ENCODE data around the gene KCNMA1. TPM values are rescaled to one million over a fixed set of nuclear protein-coding genes. Genes with fewer than 3 reads are reported as not detected.

The KCNMA1 gene
- total RNA-seq, 8 experiments from 2014 or later, result 4.3 to 81.4 (median 17.3) TPM

DNA sequence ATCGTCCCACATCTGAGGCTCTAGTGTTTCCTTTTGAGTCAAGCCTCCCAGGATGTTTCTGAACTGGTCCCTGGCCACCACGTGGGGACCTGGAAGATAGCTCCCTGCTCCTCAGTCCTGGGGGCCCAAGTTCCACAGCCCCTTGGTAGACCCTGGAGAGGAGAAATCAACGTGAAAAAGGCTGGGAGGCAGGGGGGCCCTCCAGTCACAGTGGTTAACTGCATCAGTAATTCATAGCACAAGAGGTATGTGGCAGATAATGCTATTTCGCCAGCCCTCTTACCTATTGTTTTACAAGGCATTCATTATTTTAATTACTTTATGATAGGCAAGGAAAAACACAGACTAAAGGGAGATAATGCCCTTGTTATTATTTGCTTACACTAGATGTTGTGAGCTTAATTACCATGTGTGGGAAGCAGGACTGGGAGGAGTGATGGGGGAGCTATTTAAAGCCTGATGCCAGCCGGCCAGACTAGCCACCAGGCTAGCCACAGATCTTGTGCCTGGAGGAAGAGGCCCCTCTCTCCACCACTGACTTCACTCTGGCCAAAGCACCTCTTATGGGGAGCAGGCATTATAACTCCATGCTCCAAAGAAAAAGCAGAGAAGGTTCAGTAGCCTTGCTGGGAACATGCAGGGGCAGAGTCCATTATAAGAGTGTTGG, 230.7 kb downstream of the KCNMA1 start:
- Histone ChIP-seq H3K27ac (no peak overlapping the region), H3K4me3 (no peak overlapping the region), H3K4me1 (replicated peaks in 1 of 2) (peaks cover 21 to 27% of the 10 kb centered on the region in 2 donors)
- peak in 1 of 8 experiments; percentile 15 for ATAC-seq (replicated peaks in 6 of 8)
- in situ Hi-C loops (cut with MboI; ENCODE audit: low pct_unique_long_range_greater_than_20kb in 2 of 9, low sequenced_read_pairs in 9 of 9, unreplicated experiment in 9 of 9), result loop anchor here in 1 of 9 experiments (25.0 kb wide), 1 partner anchor 230 kb away; the partner anchor contains the start of gene KCNMA1
- WGBS, 10 experiments, result 46 to 100% (median 90%) methylated on average over 1 to 4 of the region's 5 CpGs; no CpG with 5 or more reads in 4 of the 10 experiments

DNA sequence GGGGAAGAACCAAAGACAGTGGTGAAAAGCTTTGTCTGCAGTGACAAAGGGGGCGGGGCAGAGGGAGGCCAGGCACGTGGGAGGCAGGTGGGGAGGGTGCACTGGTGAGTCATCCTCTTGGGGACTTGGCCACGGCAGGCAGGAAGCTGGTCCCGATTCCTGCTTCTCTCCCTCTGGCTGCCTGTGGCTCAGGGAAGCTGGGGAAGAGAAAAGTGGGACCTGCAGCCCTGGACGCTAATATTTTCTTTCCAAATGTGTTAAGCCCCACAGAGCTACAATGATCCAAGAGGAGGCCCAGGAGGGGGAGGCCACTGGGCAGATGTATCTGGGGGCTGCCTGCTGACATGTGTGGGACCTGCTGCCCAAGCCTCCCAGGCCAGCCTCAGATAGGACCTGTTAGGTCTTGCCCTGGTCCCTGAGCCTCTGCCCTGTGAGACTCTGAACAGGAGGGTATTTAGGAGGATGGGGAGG, 231.8 kb downstream of the KCNMA1 start:
- WGBS, 10 experiments, result no CpG with 5 or more reads among the region's 5 CpGs
- peak; percentile 85 to 99 (median 97) for ATAC-seq (replicated peaks in 6 of 8)
- in situ Hi-C loops (cut with MboI; ENCODE audit: low pct_unique_long_range_greater_than_20kb in 2 of 9, low sequenced_read_pairs in 9 of 9, unreplicated experiment in 9 of 9), result loop anchor here in 1 of 9 experiments (25.0 kb wide), 1 partner anchor 231 kb away; the partner anchor contains the start of gene KCNMA1
- Histone ChIP-seq H3K4me1 (replicated peaks in 1 of 2) (peaks cover 21 to 27% of the 10 kb centered on the region in 2 donors), H3K4me3 (no peak overlapping the region), H3K27ac (peak overlapping the region; percentile 44 to 79)

DNA sequence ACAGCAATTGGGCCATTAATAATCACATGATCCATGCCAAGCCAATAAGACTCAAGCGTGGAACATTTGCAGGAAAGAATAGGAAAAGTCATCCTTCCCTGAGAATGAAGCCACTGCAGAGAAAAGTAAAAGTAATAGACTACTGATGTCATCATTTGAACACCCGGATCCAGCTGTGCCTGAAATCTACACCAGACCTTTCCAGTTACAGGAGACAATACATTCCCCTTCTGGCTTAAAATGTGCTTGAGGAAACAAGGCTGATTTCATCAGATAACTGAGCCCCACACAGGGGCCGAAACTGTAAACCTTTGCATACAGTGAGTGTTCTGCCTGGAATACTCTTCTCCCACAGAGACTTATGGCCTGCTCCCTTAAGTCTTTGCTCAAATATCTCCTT, 232.8 kb downstream of the KCNMA1 start:
- Histone ChIP-seq H3K4me1 (replicated peaks in 1 of 2) (peaks cover 21 to 27% of the 10 kb centered on the region in 2 donors), H3K4me3 (no peak overlapping the region), H3K27ac (no peak overlapping the region)
- in situ Hi-C loops (cut with MboI; ENCODE audit: low pct_unique_long_range_greater_than_20kb in 2 of 9, low sequenced_read_pairs in 9 of 9, unreplicated experiment in 9 of 9), result loop anchor here in 1 of 9 experiments (25.0 kb wide), 1 partner anchor 232 kb away; the partner anchor contains the start of gene KCNMA1
- no peak for ATAC-seq (replicated peaks in 6 of 8)
- 36 to 100% (median 69%) methylated on average over 1 to 3 of the region's 3 CpGs; no CpG with 5 or more reads in 2 of the 10 experiments for WGBS, 10 experiments

DNA sequence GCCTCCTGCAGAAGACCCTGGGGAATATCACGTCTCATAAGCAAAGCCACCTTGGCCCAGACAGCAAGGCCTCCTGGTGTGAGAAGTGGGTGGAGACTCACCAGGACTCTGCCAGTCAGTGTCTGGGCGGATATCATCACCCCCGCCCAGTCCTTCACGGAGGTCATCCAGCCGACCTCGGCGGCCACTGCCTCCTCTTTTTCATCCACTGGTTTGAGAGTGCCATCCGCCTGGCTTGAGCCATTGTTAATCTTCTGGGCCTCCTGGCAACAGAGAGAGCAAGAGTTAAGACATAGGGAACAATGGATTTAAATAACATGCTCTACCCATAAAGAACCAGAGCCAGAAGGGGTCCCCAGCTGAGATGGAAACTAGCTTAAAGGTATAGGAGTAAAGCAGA, 233.8 kb downstream of the KCNMA1 start:
- in situ Hi-C loops (cut with MboI; ENCODE audit: low pct_unique_long_range_greater_than_20kb in 2 of 9, low sequenced_read_pairs in 9 of 9, unreplicated experiment in 9 of 9), result loop anchor here in 1 of 9 experiments (25.0 kb wide), 1 partner anchor 234 kb away; the partner anchor contains the start of gene KCNMA1
- 38 to 90% (median 80%) methylated on average over 1 to 7 of the region's 8 CpGs; no CpG with 5 or more reads in 3 of the 10 experiments for WGBS, 10 experiments
- ATAC-seq (replicated peaks in 6 of 8), result peak in 4 of 8 experiments; percentile 4 to 11 (median 6)

DNA sequence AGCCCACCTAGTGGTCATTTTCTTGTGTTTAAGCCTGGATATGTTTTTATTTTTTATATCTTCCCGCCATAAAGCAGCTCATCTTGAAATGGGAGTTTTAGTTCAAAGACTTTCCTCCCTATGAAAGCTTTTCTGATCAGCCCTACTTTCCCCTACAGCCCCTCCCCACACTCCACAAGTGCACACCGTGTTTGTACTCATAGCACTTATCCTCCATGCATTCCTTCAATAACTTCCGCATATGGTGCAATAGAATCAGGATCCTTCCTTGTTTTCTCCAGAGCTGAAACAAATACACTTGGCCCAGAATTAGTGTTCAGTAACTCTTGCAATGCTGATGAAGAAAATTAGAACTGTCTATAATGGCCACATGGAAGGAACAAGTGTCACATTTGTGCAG, 235.9 kb downstream of the KCNMA1 start:
- WGBS, 10 experiments, result 62 to 100% (median 88%) methylated on average over 2 to 3 of the region's 3 CpGs
- in situ Hi-C loops (cut with MboI; ENCODE audit: low pct_unique_long_range_greater_than_20kb in 2 of 9, low sequenced_read_pairs in 9 of 9, unreplicated experiment in 9 of 9), result loop anchor here in 1 of 9 experiments (25.0 kb wide), 1 partner anchor 236 kb away; the partner anchor contains the start of gene KCNMA1
- no peak for ATAC-seq (replicated peaks in 6 of 8)

More for the DNA sequence above, 233.8 kb downstream of the KCNMA1 start:
- Histone ChIP-seq H3K4me1 (replicated peaks in 1 of 2) (peaks cover 21 to 27% of the 10 kb centered on the region in 2 donors), H3K4me3 (no peak overlapping the region), H3K27ac (no peak overlapping the region)

DNA sequence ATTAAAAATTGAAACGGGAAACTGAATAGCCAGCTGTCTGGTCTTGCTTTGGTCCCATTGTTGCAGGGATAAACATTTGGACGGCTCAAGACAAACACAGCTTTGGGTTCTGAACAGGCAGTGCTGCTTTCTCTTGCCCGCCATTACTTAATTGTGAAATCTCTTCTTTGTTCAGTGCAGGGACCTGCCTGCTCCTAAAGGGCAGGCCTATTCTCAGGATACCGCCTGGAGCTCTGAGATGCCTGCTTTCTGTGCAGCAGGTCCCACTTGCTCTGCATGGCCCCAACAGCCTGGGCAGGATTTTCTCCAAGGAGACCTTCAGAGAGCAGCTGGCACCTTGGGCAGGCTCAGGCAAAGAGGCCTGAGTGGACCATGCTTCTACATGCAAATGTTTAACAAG, 237.6 kb downstream of the KCNMA1 start:
- ATAC-seq (replicated peaks in 6 of 8), result peak in 2 of 8 experiments; percentile 44 to 72
- 37 to 100% (median 90%) methylated on average over 1 to 3 of the region's 4 CpGs; no CpG with 5 or more reads in 3 of the 10 experiments for WGBS, 10 experiments
- H3K4me3 ChIP-seq, result no peak overlapping the region
- H3K27ac ChIP-seq, result no peak overlapping the region
- H3K4me1 ChIP-seq (replicated peaks in 1 of 2), result peaks cover 7 to 11% of the 10 kb centered on the region in 2 donors
- in situ Hi-C loops (cut with MboI; ENCODE audit: low pct_unique_long_range_greater_than_20kb in 2 of 9, low sequenced_read_pairs in 9 of 9, unreplicated experiment in 9 of 9), result loop anchor here in 1 of 9 experiments (25.0 kb wide), 1 partner anchor 237 kb away; the partner anchor contains the start of gene KCNMA1

More for the DNA sequence above, 235.9 kb downstream of the KCNMA1 start:
- Histone ChIP-seq H3K27ac (no peak overlapping the region), H3K4me1 (replicated peaks in 1 of 2) (peaks cover 23 to 25% of the 10 kb centered on the region in 2 donors), H3K4me3 (no peak overlapping the region)

GRCh38 chr10:77398986-77399755, 238.4 kb downstream of the KCNMA1 start:
- in situ Hi-C loops (cut with MboI; ENCODE audit: low pct_unique_long_range_greater_than_20kb in 2 of 9, low sequenced_read_pairs in 9 of 9, unreplicated experiment in 9 of 9), result loop anchor here in 3 of 9 experiments (25.0 kb wide), 1 partner anchor 238 kb away; the partner anchor contains the start of gene KCNMA1 (in 3 of the 3)
- Histone ChIP-seq H3K4me3 (no peak overlapping the region), H3K4me1 (replicated peaks in 1 of 2) (peaks cover 6 to 11% of the 10 kb centered on the region in 2 donors), H3K27ac (no peak overlapping the region)
- 66 to 100% (median 84%) methylated on average over 1 to 8 of the region's 10 CpGs; no CpG with 5 or more reads in 1 of the 10 experiments for WGBS, 10 experiments
- ATAC-seq (replicated peaks in 6 of 8), result no peak

- Histone ChIP-seq H3K27ac (no peak overlapping the region), H3K4me1 (replicated peaks in 1 of 2) (peaks cover 4 to 7% of the 10 kb centered on the region in 2 donors), H3K4me3 (no peak overlapping the region)
- in situ Hi-C loops (cut with MboI; ENCODE audit: low pct_unique_long_range_greater_than_20kb in 2 of 9, low sequenced_read_pairs in 9 of 9, unreplicated experiment in 9 of 9), result loop anchor here in 3 of 9 experiments (25.0 kb wide), 1 partner anchor 239 kb away; the partner anchor contains the start of gene KCNMA1 (in 3 of the 3)
- no peak for ATAC-seq (replicated peaks in 6 of 8)
- WGBS, 10 experiments, result 26 to 100% (median 90%) methylated on average over 1 to 2 of the region's 2 CpGs; no CpG with 5 or more reads in 3 of the 10 experiments
Measured at GRCh38 chr10:77398558-77398957, 239.1 kb downstream of the KCNMA1 start.

DNA sequence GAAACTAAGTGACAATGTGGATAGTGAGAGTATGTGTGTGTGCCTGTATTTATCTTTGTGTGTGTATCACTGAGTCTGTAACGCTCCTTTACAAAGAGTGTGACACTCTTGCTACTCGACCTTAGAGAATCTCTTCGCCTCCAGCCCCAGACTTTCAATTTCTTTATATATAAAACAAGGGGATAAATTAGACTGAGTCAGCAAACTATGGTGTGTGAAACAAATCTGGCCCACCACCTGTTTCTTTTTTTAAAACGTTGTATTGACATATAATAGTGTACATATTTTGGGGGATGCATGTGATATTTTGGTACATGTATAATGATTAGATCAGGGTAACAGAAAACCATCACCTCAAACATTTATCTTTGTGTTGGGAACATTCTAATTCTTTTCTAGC, 240.5 kb downstream of the KCNMA1 start:
- no peak overlapping the region for H3K4me3 ChIP-seq
- peaks cover 5% of the 10 kb centered on the region in 2 donors for H3K4me1 ChIP-seq (replicated peaks in 1 of 2)
- in situ Hi-C loops (cut with MboI; ENCODE audit: low pct_unique_long_range_greater_than_20kb in 2 of 9, low sequenced_read_pairs in 9 of 9, unreplicated experiment in 9 of 9), result loop anchor here in 3 of 9 experiments (25.0 kb wide), 1 partner anchor 240 kb away; the partner anchor contains the start of gene KCNMA1 (in 3 of the 3)
- 17 to 92% (median 77%) methylated on average over 1 to 4 of the region's 4 CpGs; no CpG with 5 or more reads in 2 of the 10 experiments for WGBS, 10 experiments
- H3K27ac ChIP-seq, result no peak overlapping the region
- no peak for ATAC-seq (replicated peaks in 6 of 8)

- Histone ChIP-seq H3K4me1 (replicated peaks in 1 of 2) (peaks cover 5 to 9% of the 10 kb centered on the region in 2 donors), H3K4me3 (no peak overlapping the region), H3K27ac (no peak overlapping the region)
- in situ Hi-C loops (cut with MboI; ENCODE audit: low pct_unique_long_range_greater_than_20kb in 2 of 9, low sequenced_read_pairs in 9 of 9, unreplicated experiment in 9 of 9), result loop anchor here in 3 of 9 experiments (25.0 kb wide), 1 partner anchor 241 kb away; the partner anchor contains the start of gene KCNMA1 (in 3 of the 3)
- peak in 3 of 8 experiments; percentile 11 to 74 (median 53) for ATAC-seq (replicated peaks in 6 of 8)
- WGBS, 10 experiments, result 0 to 100% (median 69%) methylated on average over 1 to 2 of the region's 2 CpGs
Measured at GRCh38 chr10:77396290-77396689, 241.3 kb downstream of the KCNMA1 start.

- H3K27ac ChIP-seq, result no peak overlapping the region
- in situ Hi-C loops (cut with MboI; ENCODE audit: low pct_unique_long_range_greater_than_20kb in 2 of 9, low sequenced_read_pairs in 9 of 9, unreplicated experiment in 9 of 9), result loop anchor here in 3 of 9 experiments (25.0 kb wide), 1 partner anchor 243 kb away; the partner anchor contains the start of gene KCNMA1 (in 3 of the 3)
- H3K4me3 ChIP-seq, result no peak overlapping the region
- H3K4me1 ChIP-seq (replicated peaks in 1 of 2), result peaks cover 5 to 14% of the 10 kb centered on the region in 2 donors
- peak in 6 of 8 experiments; percentile 15 to 45 (median 35) for ATAC-seq (replicated peaks in 6 of 8)
- 7 to 100% (median 83%) methylated on average over 1 to 6 of the region's 9 CpGs; no CpG with 5 or more reads in 4 of the 10 experiments for WGBS, 10 experiments
Measured at GRCh38 chr10:77393821-77394501, 243.6 kb downstream of the KCNMA1 start.
